GM19238 (cell line): ENCODE data around the gene C1orf50.
"Not testable (repeated sequence)": the region's sequence is repeated elsewhere in the genome, so short reads cannot be mapped to it uniquely, and the experiment has no call there.

Source experiments
- DNase-seq: peaks from one replicate; pipeline ENCODE4 v3.0.0; 2011; ENCODE audit warnings: low spot score; ENCODE audit not compliant: insufficient read length

C1orf50 gene

DNA sequence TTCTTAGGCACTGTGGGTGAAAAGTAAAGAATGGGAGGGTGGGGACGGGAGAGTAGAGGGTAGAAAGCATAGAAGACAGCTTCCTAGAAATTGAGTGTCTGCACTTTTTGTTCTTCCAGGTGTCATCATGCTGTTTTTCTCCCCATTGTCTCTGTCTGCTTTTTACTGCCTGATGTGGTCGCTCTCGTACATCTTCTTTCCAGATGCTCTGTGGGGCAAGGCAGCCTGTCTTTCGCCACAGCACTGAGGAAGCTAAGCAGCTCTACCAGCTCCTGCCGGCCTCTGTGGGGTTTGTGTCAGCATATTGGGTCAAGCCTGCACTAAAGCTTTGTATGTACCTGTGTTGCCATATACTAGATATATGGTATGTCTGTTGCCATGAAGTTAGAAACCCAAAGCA, 30.9 kb downstream of the C1orf50 start:
- no peak for DNase-seq

DNA sequence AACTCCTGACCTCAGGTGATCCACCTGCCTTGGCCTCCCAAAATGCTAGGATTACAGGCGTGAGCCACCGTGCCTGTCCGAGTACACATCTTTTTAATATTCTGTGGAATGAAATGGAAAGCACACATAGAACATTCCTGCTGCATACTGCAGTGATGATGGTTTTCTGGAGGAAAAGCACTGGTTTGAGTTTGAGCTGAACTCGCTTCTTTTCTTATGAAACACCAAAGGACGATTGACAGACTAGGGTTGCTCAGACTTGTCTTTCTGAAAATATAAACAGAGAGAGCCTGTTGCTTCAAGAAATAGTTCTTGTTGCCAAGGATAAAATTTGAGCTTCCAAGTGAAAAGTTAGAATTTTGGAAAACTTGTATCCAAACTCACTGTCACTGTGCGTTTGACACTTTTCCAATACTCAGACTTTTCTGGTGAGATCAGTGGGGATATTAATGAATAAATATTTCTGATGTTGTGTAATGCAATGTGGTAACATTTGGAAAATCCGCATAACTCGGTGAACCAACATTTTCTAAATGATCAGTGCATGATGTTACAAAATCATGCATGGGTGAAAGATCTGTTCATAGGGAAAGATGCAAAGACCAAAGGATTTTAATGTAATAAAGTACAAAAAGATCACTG, 34.9 kb downstream of the C1orf50 start:
- DNase-seq, result no peak

DNA sequence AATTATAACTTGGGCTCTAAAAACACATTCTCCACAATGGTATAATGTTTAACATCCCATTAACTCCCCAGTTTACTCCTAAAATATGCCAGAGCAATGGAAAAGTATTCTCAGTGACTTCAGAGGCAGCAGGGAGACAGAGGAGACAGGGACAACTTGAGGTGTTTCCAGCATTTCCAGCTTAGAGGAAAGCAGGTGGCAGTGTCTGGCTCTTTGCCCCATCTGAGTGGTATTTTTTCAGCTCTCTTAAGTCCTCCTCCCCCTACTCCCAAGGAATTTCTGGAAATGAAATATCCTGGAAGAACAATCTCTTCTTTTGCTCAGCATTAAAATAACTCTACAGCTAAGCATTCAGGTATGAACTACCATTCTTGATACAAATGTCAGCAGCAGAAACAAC, 39.1 kb downstream of the C1orf50 start:
- DNase-seq, result no peak

DNA sequence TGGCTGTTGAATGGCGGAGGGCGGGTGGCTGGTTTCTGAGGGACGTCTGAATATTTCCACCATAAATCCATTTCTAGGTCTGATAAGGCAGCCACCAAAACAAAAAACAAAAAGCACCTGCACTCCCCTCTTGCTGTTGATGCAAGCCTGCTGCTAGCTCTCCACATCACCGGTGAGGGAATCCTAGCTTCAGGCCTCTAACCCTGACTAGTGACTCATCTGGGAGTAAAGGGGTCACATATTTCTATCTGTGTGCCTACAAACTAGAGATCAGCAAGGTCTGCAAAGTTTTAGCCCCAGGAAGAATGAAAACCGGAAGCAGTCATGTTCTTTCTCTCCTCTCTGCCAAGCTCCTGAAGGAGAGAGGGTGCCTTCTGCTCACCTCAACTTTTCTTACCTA, 39.5 kb downstream of the C1orf50 start:
- DNase-seq, result no peak

DNA sequence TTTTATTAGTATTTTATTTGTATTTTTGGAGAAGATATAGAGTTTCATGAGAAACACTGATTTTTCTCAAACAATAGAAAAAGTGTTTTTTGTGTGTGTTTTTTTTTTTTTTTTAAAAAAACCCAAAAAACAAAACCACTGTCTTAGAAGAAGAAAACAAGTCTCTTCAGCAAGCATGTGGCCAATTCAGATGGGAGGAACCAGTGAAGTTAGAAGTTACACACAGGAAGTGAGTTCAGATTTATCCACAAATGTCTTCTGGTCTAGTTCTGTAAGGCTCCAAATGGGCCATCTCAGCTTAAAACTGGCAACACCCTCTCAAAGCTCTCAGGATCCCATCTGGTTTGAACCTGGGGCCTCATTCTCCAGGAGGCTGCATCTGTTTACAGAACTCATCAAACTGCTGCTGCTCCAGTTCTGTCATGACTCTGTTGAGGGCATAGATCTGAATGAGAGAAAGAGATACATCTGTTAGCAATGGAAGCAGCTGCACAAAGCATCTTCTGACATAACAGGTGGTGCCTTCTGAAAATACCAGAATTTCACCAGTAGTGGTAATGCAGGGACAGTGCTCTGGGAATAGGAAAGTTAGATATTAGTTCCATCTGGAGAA, 40.1 kb downstream of the C1orf50 start:
- no peak for DNase-seq

DNA sequence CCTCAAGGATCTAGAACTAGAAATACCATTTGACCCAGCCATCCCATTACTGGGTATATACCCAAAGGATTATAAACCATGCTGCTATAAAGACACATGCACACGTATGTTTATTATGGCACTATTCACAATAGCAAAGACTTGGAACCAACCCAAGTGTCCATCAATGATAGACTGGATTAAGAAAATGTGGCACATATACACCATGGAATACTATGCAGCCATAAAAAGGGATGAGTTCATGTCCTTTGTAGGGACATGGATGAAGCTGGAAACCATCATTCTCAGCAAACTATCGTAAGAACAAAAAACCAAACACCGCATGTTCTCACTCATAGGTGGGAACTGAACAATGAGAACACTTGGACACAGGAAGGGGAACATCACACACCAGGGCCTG, 47.8 kb downstream of the C1orf50 start:
- not testable (repeated sequence) for DNase-seq

DNA sequence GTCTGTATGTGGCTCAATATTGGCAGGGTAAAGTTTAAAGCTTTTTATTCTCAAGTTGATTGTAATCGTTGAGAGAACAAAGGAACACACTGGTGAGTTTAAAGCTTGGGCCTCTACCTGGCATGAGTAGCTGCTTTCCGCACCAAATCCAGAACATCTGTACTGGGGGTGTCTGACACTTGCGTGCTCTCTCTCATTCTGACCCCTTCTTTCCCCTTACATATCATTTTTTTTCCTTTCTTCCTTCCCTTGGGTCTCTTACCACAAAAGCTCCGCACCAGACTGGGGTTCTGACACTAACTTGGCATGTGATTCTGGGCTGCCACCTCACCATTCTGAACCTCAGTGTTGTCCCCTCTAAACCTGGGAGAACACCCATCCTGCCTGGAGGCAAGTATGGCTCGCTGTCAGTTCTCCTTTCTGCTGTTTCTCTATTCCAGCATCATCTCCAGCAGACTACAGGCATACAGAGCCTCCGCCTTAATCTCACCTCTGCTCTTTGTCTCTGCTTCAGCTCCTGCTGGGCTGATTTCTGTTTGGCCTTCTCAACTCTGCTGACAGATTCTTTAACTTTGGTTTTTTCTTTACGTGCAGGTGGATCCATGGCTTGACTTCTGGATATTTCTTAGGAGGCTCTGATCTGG, 49.0 kb downstream of the C1orf50 start:
- DNase-seq, result no peak

DNA sequence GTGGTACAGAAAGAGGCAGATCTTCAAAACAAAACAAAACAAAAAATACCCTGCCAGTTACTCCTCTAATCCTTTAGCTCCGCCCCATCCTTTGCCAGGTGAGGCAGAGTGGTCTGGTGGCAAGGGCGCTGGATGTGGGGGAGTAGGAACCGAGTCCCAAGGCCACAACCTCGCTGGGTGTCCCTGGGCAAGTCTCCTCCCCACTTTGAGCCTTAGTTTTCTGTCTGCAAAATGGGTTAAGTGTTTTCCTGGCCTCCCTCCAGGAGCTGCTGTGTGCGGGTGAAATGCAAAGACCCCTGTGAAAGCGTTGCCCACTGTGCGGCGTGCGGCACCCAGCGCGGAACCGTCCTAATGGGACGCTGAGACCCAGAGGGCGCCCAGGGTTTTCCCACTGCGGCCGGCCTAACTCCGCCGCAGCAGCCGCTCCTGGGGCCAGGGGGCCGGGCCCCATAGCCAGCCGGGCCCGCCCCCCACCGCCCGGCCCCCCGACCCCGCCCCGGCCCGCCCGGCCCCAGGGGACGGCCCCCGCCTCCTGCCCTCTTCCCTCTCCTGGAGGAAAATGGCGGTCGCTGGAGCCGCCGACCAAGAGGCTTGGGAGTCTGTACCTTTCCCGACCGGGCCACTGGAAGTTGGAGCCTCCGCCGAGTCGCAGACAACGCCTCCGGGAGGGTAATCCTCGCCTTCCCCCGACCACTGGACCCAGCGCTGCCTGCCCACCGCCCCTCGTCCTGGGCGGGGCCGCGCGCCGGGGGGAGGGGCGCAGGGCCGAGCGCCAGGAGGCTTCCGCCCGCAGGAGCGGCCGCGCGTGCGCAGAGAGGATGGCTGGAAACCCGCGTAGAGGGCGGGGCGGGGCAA, 49.8 kb downstream of the C1orf50 start, which contains the start of the genes ERMAP and SVBP:
ERMAP (plus strand) TSS at position 538 of the 855 bp plus-strand sequence. CDS start 13,327 bp downstream, outside the sequence.
SVBP (minus strand) TSS at position 813 of the 855 bp plus-strand sequence. CDS start 853 bp downstream, outside the sequence.
- DNase-seq, result peak; percentile 90

DNA sequence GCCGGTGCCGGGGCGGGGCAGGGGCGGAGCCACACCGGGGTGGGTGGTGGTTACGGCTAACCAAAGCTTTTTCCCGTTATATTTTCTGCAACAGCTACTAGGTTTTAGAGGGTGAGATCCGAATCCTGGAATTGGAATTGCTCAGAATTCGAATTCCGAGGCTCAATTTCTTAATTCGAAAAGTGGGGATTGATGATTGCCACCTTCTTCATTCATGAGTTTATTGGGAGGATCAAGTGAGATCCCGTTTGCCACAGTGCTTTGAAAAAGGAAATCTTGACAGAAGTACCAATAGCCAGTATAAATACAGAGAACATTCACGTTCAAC, 50.4 kb downstream of the C1orf50 start:
- DNase-seq, result no peak

DNA sequence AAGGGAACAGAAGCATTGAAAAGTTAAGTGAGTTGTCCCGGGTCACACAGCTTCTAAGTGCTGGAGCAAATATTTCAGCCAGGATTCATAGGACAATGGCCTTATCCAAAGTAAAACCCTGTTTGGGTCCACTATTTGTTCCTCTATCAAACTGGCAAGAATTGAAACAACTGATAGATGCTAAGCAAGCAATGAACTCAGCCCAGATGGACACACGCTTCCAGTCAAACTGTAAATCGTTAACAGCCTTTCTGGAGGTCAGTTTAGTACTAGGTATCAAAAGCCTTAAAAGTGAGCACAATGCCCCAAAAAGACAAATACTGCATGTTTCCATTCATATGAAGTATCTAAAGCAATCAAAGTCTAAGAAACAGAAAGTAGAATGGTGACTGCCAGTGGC, 50.9 kb downstream of the C1orf50 start:
- DNase-seq, result no peak

DNA sequence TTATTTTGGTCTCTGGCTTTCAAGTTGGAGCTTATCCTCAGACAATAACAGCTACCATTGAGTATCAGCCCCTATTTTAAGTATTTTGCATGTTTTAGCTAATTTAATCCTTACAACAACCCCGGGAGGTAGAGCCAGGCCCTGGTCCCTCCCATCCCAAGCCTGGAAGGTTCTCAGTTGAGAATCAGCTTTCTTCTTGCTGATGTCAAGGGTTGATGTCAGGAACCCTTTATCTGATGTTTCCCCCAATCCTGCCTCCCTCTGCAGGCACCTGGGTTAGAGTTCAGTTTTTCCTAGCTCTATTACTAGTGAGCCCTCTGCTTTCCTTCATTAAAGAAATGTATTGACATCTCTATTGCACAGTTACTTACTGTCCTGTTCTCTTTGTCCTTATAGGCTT, 53.8 kb downstream of the C1orf50 start:
- DNase-seq, result no peak

DNA sequence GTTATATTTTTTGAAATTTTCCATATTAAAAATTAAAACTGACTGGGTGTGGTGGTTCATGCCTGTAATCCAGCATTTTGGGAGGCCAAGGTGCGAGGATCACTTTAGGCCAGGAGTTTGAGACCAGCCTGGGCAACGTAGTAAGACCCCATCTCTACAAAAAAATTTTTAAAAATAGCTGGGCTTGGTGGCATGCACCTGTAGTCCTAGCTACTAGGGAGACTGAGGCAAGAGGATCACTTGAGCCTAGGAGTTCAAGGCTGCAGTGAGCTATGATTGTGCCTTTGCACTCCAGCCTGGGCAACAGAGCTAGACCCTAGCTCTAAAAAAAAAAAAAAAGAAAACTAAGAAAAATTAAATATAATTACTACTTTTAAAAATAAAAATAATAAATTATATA, 54.6 kb downstream of the C1orf50 start:
- no peak for DNase-seq

DNA sequence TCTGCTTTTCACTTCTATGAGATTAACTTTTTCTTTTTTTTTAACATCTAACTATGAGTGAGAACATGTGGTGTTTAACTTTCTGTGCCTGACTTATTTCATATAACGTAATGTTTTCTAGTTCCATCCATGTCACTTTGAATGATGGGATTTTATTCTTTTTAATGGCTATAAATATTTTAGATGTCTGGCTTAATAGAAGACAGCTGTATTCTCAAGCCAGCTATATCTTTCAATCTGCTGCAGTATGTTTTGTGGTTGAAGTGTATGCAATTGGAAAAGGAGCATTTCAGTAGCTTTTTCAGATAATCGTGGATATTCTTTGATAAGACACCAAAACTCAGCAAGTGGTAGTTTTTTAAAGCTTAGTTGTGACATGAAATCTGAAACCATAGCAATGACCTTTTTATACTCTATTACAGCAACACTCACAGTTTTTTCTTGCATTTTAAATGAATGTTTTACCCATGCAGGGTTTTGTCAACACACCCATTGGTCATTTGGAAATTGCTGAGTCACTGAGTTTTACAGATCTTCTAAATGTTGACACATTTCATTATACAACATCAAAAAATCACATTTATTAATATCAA, 55.8 kb downstream of the C1orf50 start:
- DNase-seq, result no peak

DNA sequence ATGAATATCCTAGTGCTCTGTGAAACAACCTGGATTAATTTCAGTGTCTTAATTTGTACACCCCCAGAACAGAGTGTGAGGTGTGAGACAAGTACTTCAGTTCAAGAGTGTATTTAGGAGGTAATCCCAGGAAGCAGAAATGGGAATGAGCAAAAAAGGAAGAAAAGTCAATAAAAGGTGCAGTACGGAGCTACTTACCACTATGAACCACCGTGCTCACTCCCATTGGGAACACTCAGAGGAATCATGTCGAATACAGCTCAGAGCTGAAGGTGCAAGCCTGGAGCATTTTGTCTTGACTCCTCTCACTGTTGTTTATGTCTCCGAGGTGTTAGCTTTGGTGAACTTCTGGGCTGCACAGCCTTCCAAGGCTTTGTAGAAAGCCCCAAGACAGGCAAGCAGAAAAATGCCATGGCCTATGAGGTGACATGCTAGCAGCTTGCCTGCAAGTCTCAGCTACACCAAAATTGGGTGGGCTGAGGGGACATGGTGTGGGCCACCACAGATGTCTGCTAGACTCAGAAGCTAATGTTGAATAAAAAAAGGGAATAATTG, 57.5 kb downstream of the C1orf50 start:
- no peak for DNase-seq

DNA sequence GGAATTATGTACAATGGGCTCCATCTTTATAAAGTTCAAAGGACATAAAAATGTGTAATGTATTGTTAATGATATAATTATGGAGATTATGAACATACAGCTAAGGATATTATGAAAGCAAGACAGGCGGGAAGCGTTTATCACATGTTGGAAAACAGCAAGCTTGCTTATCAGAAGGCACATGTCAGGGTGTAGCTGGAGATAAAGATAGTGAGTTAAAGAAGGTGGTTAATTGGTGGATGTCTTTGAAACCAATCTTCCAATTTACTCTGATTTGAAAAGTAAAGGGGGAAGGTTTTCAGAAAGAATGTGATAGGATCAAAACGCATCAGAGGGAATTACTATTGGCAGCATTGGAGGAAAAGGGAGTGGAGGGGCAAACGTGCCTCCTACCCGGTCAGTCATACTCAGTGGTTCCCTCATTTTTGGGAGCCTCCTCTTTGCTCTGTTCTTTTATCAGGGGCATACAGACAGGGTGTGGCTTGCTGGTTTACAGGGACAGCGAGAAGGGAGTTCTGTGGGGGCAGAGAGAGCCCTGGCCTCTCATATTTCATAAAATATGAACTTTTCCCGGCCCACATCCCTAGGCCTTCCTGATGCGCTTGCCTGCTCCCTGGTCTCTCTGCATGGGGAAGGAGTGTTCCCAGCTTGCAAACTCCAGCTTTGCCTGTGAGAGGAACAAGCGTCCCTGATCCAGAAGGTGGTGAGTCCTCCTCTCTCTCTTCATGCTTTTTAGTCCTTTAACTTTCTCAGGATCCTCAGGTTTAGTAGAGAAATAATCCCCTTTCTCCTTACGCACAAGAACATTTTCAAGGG, 58.2 kb downstream of the C1orf50 start:
- no peak for DNase-seq
